Activated T-helper 1 cell treated with anti-CD3 and anti-CD28 coated beads, Interleukin-12 subunit alpha, Interleukin-12 subunit beta, Interleukin-2, Interleukin-4 antibody, amounts not matched to agents 30 ng/mL and 10 ng/mL and 1 ng/mL, durations not matched to agents 14 hours and 24 hours and 36 hours (primary cell): ENCODE measurements around the gene PEX1. TPM values are rescaled to one million over a fixed set of nuclear protein-coding genes. Genes with fewer than 3 reads are reported as not detected.
"Not testable (repeated sequence)": the region's sequence is repeated elsewhere in the genome, so short reads cannot be mapped to it uniquely, and the experiment has no call there.

ENCODE experiments used
- DNase-seq: peaks from one replicate; pipeline ENCODE4 v3.0.0; 2021; ENCODE audit warnings: low spot score
- H3K27ac Mint-ChIP-seq: one replicate; pipeline ENCODE4 v1.8.0; 2021; ENCODE audit warnings: mild to moderate bottlenecking, mixed read lengths
- H3K27me3 Mint-ChIP-seq: one replicate; pipeline ENCODE4 v1.8.0; 2022; ENCODE audit warnings: mild to moderate bottlenecking, moderate library complexity, mixed read lengths; ENCODE audit not compliant: insufficient read depth
- H3K36me3 Mint-ChIP-seq: one replicate; pipeline ENCODE4 v1.8.0; 2021; ENCODE audit warnings: low read depth, mixed read lengths
- H3K4me1 Mint-ChIP-seq: one replicate; pipeline ENCODE4 v1.8.0; 2021; ENCODE audit warnings: low read depth, mixed read lengths
- H3K4me3 Mint-ChIP-seq: one replicate; pipeline ENCODE4 v1.8.0; 2021; ENCODE audit warnings: mild to moderate bottlenecking, moderate library complexity, mixed read lengths
- H3K9me3 Mint-ChIP-seq: one replicate; pipeline ENCODE4 v1.8.0; 2021; ENCODE audit warnings: mixed read lengths
- intact Hi-C: fragments of 100-400 bp; cut with micrococcal nuclease; formaldehyde crosslinking; loops from one replicate; pipeline ENCODE4 v1.15.1; 2024
- total RNA-seq: library from RNA; stranded (reverse); gene quantifications from 2 replicates; pipeline ENCODE4 v1.2.3, GENCODE V29; 2022

The PEX1 gene
- total RNA-seq, result 14.7 and 17.0 TPM in 2 replicates

DNA sequence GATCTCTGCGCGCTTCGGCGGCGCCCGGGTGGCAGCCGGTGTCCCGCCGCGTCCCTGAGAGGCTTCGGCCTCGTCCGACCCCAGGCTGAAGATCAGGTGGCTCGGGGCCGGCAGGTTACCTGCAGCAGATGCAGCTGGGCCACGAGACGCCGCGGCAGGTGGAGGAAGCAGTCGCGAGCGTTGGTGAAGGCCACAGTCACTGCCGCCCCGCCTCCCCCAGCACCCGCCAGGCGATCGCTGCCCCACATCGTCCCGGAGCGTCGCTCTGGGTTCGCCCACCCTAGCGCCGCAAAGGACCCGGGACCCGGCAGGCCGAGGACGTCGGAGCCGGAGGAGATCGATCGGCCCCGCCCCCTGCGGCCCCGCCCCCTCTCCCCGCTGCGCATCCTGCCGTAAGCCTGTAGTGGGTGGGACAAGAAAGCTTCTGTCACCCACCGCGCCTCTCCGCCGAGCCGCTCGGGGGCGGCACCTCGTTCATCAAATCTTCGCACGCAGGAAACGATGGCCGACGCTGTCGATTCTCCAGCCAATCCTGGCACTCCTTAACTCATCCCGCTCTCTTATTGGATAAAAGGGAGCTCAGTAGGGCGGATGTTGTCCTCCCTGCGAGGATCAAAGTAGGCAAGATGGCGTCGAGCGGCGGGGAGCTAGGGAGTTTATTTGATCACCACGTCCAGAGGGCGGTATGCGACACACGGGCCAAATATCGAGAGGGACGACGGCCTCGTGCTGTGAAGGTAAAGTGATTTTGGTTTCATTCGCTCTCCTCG lies at the start of gene PEX1, which contains the start of gene RBM48:
PEX1 (minus strand) TSS at position 333 of the 770 bp plus-strand sequence; CDS start at position 248, 85 bp downstream.
RBM48 (plus strand) TSS at position 608 of the 770 bp plus-strand sequence; CDS start at position 627, 19 bp downstream.
- Mint-ChIP-seq H3K4me1 (peaks cover 24% of the 10 kb centered on the region), H3K27ac (peak within 1 kb of the TSS; percentile 94), H3K4me3 (peak within 1 kb of the TSS; percentile 91), H3K9me3 (no peaks in the 10 kb centered on the region), H3K36me3 (peaks cover 27% of the 10 kb centered on the region), H3K27me3 (no peaks in the 10 kb centered on the region)
- intact Hi-C loops, result loop anchor here (1.0 to 5.0 kb wide), 15 partner anchors 61 to 1476 kb away; partner anchors contain the start of genes AKAP9, ANKIB1, BET1 and CYP51A1
- peak; percentile 94 for DNase-seq

DNA sequence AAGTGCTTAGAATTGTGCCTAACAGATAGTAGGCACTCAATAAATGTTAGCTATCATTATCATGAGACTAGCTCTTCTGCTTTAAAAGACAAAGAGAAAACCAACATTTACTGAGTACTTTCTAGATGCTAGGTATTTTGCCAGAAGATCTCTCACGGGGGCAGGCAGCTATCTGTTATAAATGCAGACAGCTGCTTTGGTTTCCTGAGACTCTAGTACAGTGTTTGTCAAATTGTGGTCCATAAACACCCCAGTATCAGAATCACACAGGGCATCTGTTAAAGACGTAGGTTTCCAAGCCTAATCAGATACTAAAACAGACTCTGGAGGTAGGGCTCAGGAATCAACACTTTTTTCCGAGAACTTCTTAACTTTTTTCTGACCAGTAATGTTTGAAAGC lies 48.0 kb upstream of the PEX1 start:
- Mint-ChIP-seq H3K27ac (no peak overlapping the region), H3K4me1 (peaks cover 14% of the 10 kb centered on the region), H3K36me3 (peaks cover 40% of the 10 kb centered on the region), H3K4me3 (no peak overlapping the region), H3K9me3 (no peaks in the 10 kb centered on the region), H3K27me3 (no peaks in the 10 kb centered on the region)
- intact Hi-C loops, result no loop called here
- DNase-seq, result no peak

DNA sequence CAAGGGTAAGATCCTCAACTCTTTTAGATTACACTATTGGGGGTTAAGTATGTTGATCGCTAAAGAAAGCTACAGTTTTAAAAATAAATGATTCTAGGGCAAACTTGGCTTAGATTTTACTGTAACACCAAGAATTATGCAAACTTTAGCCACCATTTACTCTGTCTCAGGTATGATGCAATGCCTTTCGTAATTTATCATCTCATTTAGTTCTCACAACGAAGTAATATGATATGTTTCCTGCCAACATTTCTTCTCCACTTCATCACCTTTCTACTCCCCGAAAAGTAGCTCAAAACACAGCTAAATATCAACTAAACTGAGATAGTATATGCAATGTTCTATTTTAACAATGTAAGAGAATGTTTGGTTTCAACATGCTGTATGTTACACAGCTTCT lies 40.8 kb upstream of the PEX1 start:
- peaks cover 29% of the 10 kb centered on the region for H3K36me3 Mint-ChIP-seq
- H3K9me3 Mint-ChIP-seq, result no peaks in the 10 kb centered on the region
- H3K27ac Mint-ChIP-seq, result no peak overlapping the region
- DNase-seq, result no peak
- no peaks in the 10 kb centered on the region for H3K27me3 Mint-ChIP-seq
- H3K4me3 Mint-ChIP-seq, result no peak overlapping the region
- intact Hi-C loops, result no loop called here
- H3K4me1 Mint-ChIP-seq, result peaks cover 2% of the 10 kb centered on the region

DNA sequence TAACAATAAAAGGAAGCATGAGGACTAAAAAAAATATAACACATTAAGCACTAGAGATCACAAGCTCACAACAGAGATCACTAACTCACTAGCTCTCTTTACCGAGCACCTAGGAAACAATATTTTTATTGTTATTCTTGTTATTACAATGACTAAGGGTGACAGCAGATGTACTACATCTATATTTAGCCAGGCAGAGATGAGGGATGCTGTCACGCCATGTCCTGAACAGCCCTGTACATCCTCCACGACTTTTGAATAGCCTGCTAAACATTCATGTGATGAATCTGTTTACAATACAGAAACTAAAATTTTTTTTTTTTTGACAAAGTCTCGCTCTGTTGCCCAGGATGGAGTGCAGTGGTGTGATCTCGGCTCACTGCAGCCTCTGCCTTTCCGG lies 39.1 kb upstream of the PEX1 start:
- Mint-ChIP-seq H3K9me3 (no peaks in the 10 kb centered on the region), H3K27ac (no peak overlapping the region)

DNA sequence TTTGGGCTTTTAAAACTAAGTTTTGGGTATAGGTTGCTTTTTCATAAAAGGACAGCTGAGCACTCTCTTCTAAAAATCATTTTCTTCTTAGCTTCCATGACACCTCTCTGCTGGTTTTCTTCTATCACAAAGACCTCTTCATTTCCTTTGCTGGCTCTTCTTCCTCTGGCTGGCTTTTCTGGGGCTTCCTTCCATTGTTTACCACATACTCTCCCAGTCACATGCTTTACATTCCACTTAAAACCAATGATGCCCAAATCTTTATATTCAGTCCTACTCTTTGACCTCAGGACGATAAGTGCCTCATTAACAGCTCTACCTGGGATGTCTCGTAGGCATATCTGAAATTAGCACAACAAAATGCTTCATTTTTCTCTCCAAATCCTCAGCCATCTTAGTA lies 35.0 kb upstream of the PEX1 start:
- H3K27ac Mint-ChIP-seq, result peak overlapping the region; percentile 14
- intact Hi-C loops, result no loop called here
- H3K4me3 Mint-ChIP-seq, result no peak overlapping the region
- H3K36me3 Mint-ChIP-seq, result peaks cover 36% of the 10 kb centered on the region
- no peak for DNase-seq
- no peaks in the 10 kb centered on the region for H3K4me1 Mint-ChIP-seq
- no peaks in the 10 kb centered on the region for H3K27me3 Mint-ChIP-seq
- H3K9me3 Mint-ChIP-seq, result no peaks in the 10 kb centered on the region

More for the DNA sequence above, 39.1 kb upstream of the PEX1 start:
- DNase-seq, result no peak
- Mint-ChIP-seq H3K27me3 (no peaks in the 10 kb centered on the region), H3K4me1 (no peaks in the 10 kb centered on the region), H3K36me3 (peaks cover 36% of the 10 kb centered on the region), H3K4me3 (no peak overlapping the region)
- intact Hi-C loops, result no loop called here

DNA sequence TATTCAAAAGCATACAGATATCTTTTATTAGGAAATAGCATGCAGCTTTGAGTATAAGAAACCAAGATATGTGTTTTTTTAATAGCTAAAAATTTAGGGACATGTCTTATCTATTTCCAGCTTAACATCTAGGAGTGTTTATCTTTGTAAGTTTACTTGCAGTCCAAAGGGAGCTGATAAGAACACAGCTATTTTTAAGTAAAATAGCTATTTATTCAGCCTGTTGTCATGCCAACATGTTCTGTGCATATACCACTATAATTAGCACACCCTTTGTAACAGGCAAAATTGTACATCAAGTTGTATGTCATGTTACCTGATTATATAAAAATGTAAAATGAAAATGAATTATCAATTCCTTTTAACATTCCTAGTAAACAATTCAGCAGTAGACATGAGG lies 32.3 kb upstream of the PEX1 start:
- intact Hi-C loops, result loop anchor here (2.0 kb wide), 1 partner anchor 52 kb away; no protein-coding TSS in a partner anchor
- peaks cover 27% of the 10 kb centered on the region for H3K36me3 Mint-ChIP-seq

GRCh38 chr7:92557808-92558362 lies 29.6 kb upstream of the PEX1 start:
- Mint-ChIP-seq H3K4me3 (no peak overlapping the region), H3K9me3 (no peaks in the 10 kb centered on the region), H3K27ac (no peak overlapping the region), H3K27me3 (no peaks in the 10 kb centered on the region), H3K36me3 (peaks cover 10% of the 10 kb centered on the region), H3K4me1 (no peaks in the 10 kb centered on the region)
- intact Hi-C loops, result no loop called here
- DNase-seq, result no peak

More for the DNA sequence above, 32.3 kb upstream of the PEX1 start:
- Mint-ChIP-seq H3K27me3 (no peaks in the 10 kb centered on the region), H3K27ac (no peak overlapping the region), H3K4me3 (no peak overlapping the region), H3K4me1 (no peaks in the 10 kb centered on the region), H3K9me3 (no peaks in the 10 kb centered on the region)
- no peak for DNase-seq

- H3K36me3 Mint-ChIP-seq, result peaks cover 8% of the 10 kb centered on the region
- no peak overlapping the region for H3K27ac Mint-ChIP-seq
- intact Hi-C loops, result no loop called here
- DNase-seq, result no peak
- H3K4me1 Mint-ChIP-seq, result no peaks in the 10 kb centered on the region
- H3K27me3 Mint-ChIP-seq, result no peaks in the 10 kb centered on the region
- H3K4me3 Mint-ChIP-seq, result no peak overlapping the region
- H3K9me3 Mint-ChIP-seq, result no peaks in the 10 kb centered on the region
Measured at GRCh38 chr7:92557249-92557648, 28.9 kb upstream of the PEX1 start.

GRCh38 chr7:92550194-92550593 lies 21.9 kb upstream of the PEX1 start:
- DNase-seq, result no peak
- no peak overlapping the region for H3K27ac Mint-ChIP-seq
- no peak overlapping the region for H3K4me3 Mint-ChIP-seq
- H3K36me3 Mint-ChIP-seq, result no peaks in the 10 kb centered on the region
- no peaks in the 10 kb centered on the region for H3K27me3 Mint-ChIP-seq
- no peaks in the 10 kb centered on the region for H3K4me1 Mint-ChIP-seq
- intact Hi-C loops, result no loop called here
- no peaks in the 10 kb centered on the region for H3K9me3 Mint-ChIP-seq

DNA sequence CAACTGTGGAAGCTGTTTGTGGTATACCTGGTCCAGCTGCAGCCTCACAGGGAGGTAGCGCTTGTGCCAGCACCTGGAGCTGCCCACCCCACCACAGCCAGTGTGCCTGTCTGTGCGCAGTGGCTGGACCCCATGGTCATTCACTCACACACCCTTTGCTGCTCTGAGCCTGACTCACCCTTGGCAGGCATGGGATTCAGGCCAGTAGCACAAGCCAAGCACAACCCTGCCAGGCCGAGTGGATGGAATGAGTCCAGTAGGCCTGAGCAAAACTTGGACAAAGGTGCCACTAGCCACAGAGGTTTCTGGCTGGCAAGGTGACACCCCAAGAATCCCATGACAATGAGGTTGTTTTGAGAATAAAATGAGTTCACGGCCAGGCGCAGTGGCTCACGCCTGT lies 19.3 kb upstream of the PEX1 start:
- Mint-ChIP-seq H3K27me3 (no peaks in the 10 kb centered on the region), H3K36me3 (no peaks in the 10 kb centered on the region), H3K4me1 (no peaks in the 10 kb centered on the region), H3K9me3 (peaks cover 4% of the 10 kb centered on the region), H3K27ac (no peak overlapping the region), H3K4me3 (no peak overlapping the region)
- intact Hi-C loops, result no loop called here
- no peak for DNase-seq

DNA sequence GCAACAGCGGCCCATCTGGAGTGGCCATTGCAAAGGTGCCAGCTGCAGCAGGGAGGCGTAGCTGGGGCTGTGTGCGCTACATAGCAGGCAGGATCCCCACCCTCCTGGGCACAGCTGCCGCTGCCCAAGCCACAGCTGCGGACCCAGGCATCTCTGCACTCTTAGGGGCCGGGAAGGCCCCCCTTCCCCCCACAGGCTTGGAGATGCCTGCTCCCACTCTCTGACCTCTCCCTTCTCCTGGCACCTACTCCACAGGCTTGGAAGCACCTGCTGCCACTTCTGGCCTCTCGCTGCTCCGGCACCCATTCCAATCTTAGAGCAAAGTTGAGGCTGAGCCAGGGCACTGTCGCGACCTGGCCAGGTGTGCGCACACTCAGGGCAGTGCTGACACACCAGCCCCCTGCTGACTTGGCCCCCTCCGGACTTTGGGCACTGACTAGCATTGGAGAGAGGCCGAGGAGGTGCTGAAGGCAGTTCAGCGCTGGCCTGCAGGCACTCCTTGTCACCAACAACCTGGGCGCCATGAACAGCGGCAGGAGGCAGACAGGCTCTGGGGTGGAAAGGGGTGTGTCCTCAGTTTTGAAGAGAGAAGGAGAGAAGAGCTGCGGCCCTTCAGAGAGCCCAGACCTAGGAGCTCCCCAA lies 18.7 kb upstream of the PEX1 start:
- intact Hi-C loops, result no loop called here
- no peak overlapping the region for H3K27ac Mint-ChIP-seq
- no peaks in the 10 kb centered on the region for H3K4me1 Mint-ChIP-seq
- DNase-seq, result no peak
- H3K27me3 Mint-ChIP-seq, result peaks cover 1% of the 10 kb centered on the region
- H3K9me3 Mint-ChIP-seq, result peaks cover 4% of the 10 kb centered on the region
- no peaks in the 10 kb centered on the region for H3K36me3 Mint-ChIP-seq
- no peak overlapping the region for H3K4me3 Mint-ChIP-seq

DNA sequence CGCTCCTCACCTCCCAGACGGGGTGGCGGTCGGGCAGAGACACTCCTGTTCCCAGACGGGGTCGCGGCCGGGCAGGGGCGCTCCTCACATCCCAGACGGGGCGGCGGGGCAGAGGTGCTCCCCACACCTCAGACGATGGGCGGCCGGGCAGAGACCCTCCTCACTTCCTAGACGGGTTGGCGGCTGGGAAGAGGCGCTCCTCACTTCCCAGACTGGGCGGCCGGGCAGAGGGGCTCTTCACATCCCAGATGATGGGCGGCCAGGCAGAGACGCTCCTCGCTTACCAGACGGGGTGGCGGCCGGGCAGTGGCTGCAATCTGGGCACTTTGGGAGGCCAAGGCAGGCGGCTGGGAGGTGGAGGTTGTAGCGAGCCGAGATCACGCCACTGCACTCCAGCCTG lies 16.8 kb upstream of the PEX1 start:
- H3K36me3 Mint-ChIP-seq, intact Hi-C loops, H3K27ac Mint-ChIP-seq, H3K27me3 Mint-ChIP-seq, H3K4me1 Mint-ChIP-seq, H3K9me3 Mint-ChIP-seq, H3K4me3 Mint-ChIP-seq, DNase-seq: not testable (repeated sequence)

GRCh38 chr7:92543542-92543941 lies 15.2 kb upstream of the PEX1 start:
- intact Hi-C loops, H3K27me3 Mint-ChIP-seq, H3K27ac Mint-ChIP-seq, H3K4me1 Mint-ChIP-seq, H3K4me3 Mint-ChIP-seq, H3K36me3 Mint-ChIP-seq, DNase-seq, H3K9me3 Mint-ChIP-seq: not testable (repeated sequence)
